Suprapubic skin (tissue), 4 donors: ENCODE results near the gene DPM1.

Source experiments
- CTCF ChIP-seq, 2 donors: fragments of 200-600 bp in 1 of 2; fragments of 450-650 bp in 1 of 2; sonication (generic) in 1 of 2; IDR thresholded peaks; one replicate each; pipeline ENCODE4 v1.5.1; 2016 to 2019; ENCODE audit warnings: antibody characterized with exemption in 2 of 2, mild to moderate bottlenecking in 1 of 2, moderate library complexity in 1 of 2
- POLR2A ChIP-seq, 2 donors: fragments of 450-650 bp; IDR thresholded peaks; one replicate each; pipeline ENCODE4 v1.6.1; 2017; ENCODE audit warnings: antibody characterized with exemption in 2 of 2, mild to moderate bottlenecking in 2 of 2, moderate library complexity in 2 of 2
- POLR2AphosphoS5 ChIP-seq, 3 donors: sonication (generic); formaldehyde crosslinking; IDR thresholded peaks; one replicate each; pipeline ENCODE4 v1.6.1; 2017; ENCODE audit warnings: antibody characterized with exemption in 3 of 3

- TF ChIP-seq CTCF (IDR thresholded peaks at IDR 0.05) (no peak), POLR2A (IDR thresholded peaks at IDR 0.05) (no peak), POLR2AphosphoS5 (IDR thresholded peaks at IDR 0.05) (no peak)
Measured at GRCh38 chr20:50916934-50917333, 41.4 kb downstream of the DPM1 start.
